SK-N-SH (cell line): Measurements from ENCODE around the gene FSHR. TPM values are rescaled to one million over a fixed set of nuclear protein-coding genes. Genes with fewer than 3 reads are reported as not detected.

ENCODE experiments used
- CTCF ChIA-PET: fragments of 300-600, 350-600 bp; formaldehyde crosslinking; extraction: SDS; loops from one replicate; lab custom pipeline; 2021; lab: Yijun Ruan, JAX
- POLR2A ChIA-PET: fragments of 350-600 bp; sonication (Branson Sonifier 250); formaldehyde crosslinking; extraction: SDS; loops from one replicate; lab custom pipeline; 2020; ENCODE audit warnings: antibody characterized with exemption, inconsistent platforms; lab: Yijun Ruan, JAX
- DNase-seq: peaks from one replicate; pipeline ENCODE4 v3.0.0; 2012
- H2AFZ ChIP-seq: fragments of 200-600 bp; sonication (generic); 2 replicates; pipeline ENCODE4 v1.8.1; 2016; ENCODE audit warnings: antibody characterized with exemption, mild to moderate bottlenecking, low read depth
- H3F3A ChIP-seq: fragments of 200-600 bp; sonication (generic); replicated peaks from 2 replicates; pipeline ENCODE3; 2016; ENCODE audit warnings: antibody characterized with exemption, mild to moderate bottlenecking; ENCODE audit not compliant: insufficient read depth
- H3K27ac ChIP-seq, 2 experiments: fragments of 200-500 bp in 1 of 2; fragments of 200-600 bp in 1 of 2; sonication (Bioruptor generic) in 1 of 2; sonication (generic), shearing (Covaris generic) in 1 of 2; 2 replicates each; pipeline versions ENCODE4 v1.5.1 to v1.6.1; 2014 to 2016; ENCODE audit warnings: low read depth in 2 of 2, inconsistent platforms in 1 of 2, low read length in 1 of 2, mild to moderate bottlenecking in 1 of 2, mixed read lengths in 1 of 2
- H3K27me3 ChIP-seq: fragments of 200-600 bp; sonication (generic), shearing (Covaris generic); 2 replicates; pipeline ENCODE4 v1.6.1; 2016; ENCODE audit warnings: mixed run types; ENCODE audit not compliant: insufficient read depth
- H3K36me3 ChIP-seq, 2 experiments: fragments of 200-500 bp in 1 of 2; fragments of 200-600 bp in 1 of 2; sonication (Bioruptor generic) in 1 of 2; sonication (generic) in 1 of 2; replicated peaks in 1 of 2; 2 replicates each; pipeline versions ENCODE3 to v1.5.1; 2014 to 2016; ENCODE audit warnings: low read length in 1 of 2, mild to moderate bottlenecking in 1 of 2; ENCODE audit not compliant: insufficient read depth in 2 of 2, control insufficient read depth in 1 of 2
- H3K4me1 ChIP-seq, 2 experiments: fragments of 200-500 bp in 1 of 2; fragments of 200-600 bp in 1 of 2; sonication (Bioruptor generic) in 1 of 2; sonication (generic), shearing (Covaris generic) in 1 of 2; 2 replicates each; pipeline versions ENCODE4 v1.5.1 to v1.6.1; 2014 to 2016; ENCODE audit warnings: low read depth in 1 of 2, low read length in 1 of 2, mixed run types in 1 of 2; ENCODE audit not compliant: insufficient read depth in 2 of 2, control insufficient read depth in 1 of 2
- H3K4me2 ChIP-seq: fragments of 200-600 bp; sonication (generic), shearing (Covaris generic); 2 replicates; pipeline ENCODE4 v1.6.1; 2017; ENCODE audit warnings: mixed run types
- H3K4me3 ChIP-seq, 2 experiments: fragments of 200-500 bp in 1 of 2; fragments of 200-600 bp in 1 of 2; sonication (Bioruptor generic) in 1 of 2; sonication (generic), shearing (Covaris generic) in 1 of 2; 2 replicates each; pipeline versions ENCODE4 v1.5.1 to v1.8.1; 2014 to 2016; ENCODE audit warnings: low read depth in 2 of 2, inconsistent platforms in 1 of 2, low read length in 1 of 2, mild to moderate bottlenecking in 1 of 2, mixed read lengths in 1 of 2, moderate library complexity in 1 of 2
- H3K79me2 ChIP-seq: fragments of 200-600 bp; sonication (generic); 2 replicates; pipeline ENCODE4 v1.8.1; 2017; ENCODE audit warnings: mild to moderate bottlenecking; ENCODE audit not compliant: insufficient read depth
- H3K9ac ChIP-seq: fragments of 200-600 bp; sonication (generic); 2 replicates; pipeline ENCODE4 v1.6.1; 2017; ENCODE audit warnings: mixed run types
- H3K9me2 ChIP-seq: fragments of 200-600 bp; sonication (generic); 2 replicates; pipeline ENCODE4 v1.6.1; 2017; ENCODE audit warnings: mixed run types
- H3K9me3 ChIP-seq: fragments of 200-600 bp; sonication (generic); 2 replicates; pipeline ENCODE4 v1.6.1; 2017; ENCODE audit warnings: mixed run types, mild to moderate bottlenecking, moderate library complexity
- H4K20me1 ChIP-seq: fragments of 200-600 bp; sonication (generic); 2 replicates; pipeline ENCODE4 v1.6.1; 2017; ENCODE audit warnings: mild to moderate bottlenecking, mixed run types; ENCODE audit not compliant: insufficient read depth
- CHD2 ChIP-seq: fragments of 150-350 bp; IDR thresholded peaks from 2 replicates; pipeline ENCODE4 v1.6.1; 2018; ENCODE audit warnings: low read length; ENCODE audit not compliant: partially characterized antibody
- ELF1 ChIP-seq: IDR thresholded peaks from 2 replicates; pipeline ENCODE4 v1.4.0; 2012
- EP300 ChIP-seq, 2 experiments: IDR thresholded peaks; 2 replicates each; pipeline versions ENCODE4 v1.4.0 to v1.6.1; 2012; ENCODE audit warnings: borderline replicate concordance in 1 of 2, low read depth in 1 of 2, low read length in 1 of 2
- EZH2phosphoT487 ChIP-seq: fragments of 200-600 bp; sonication (generic); IDR thresholded peaks from 2 replicates; pipeline ENCODE4 v1.6.1; 2017; ENCODE audit warnings: low read depth, mixed run types, mild to moderate bottlenecking, antibody characterized with exemption, moderate library complexity, borderline replicate concordance
- FOSL2 ChIP-seq: IDR thresholded peaks from 2 replicates; pipeline ENCODE4 v1.4.0; 2012; ENCODE audit warnings: low read depth, mild to moderate bottlenecking, moderate library complexity, borderline replicate concordance
- FOXM1 ChIP-seq: IDR thresholded peaks from 2 replicates; pipeline ENCODE4 v1.4.0; 2012; ENCODE audit warnings: low read depth, mild to moderate bottlenecking
- GABPA ChIP-seq: IDR thresholded peaks from 2 replicates; pipeline ENCODE4 v1.4.0; 2012; ENCODE audit warnings: low read depth, mild to moderate bottlenecking
- JUND ChIP-seq: IDR thresholded peaks from 2 replicates; pipeline ENCODE4 v1.4.0; 2012
- MEF2A ChIP-seq: IDR thresholded peaks from 2 replicates; pipeline ENCODE4 v1.4.0; 2012; ENCODE audit warnings: low read depth, borderline replicate concordance
- NFIC ChIP-seq: IDR thresholded peaks from 2 replicates; pipeline ENCODE4 v1.4.0; 2012; ENCODE audit warnings: borderline replicate concordance
- POLR2AphosphoS5 ChIP-seq: IDR thresholded peaks from 2 replicates; pipeline ENCODE4 v1.6.1; 2012; ENCODE audit warnings: low read depth, low read length
- RCOR1 ChIP-seq: fragments of 150-350 bp; IDR thresholded peaks from 2 replicates; pipeline ENCODE4 v1.6.1; 2017; ENCODE audit warnings: antibody characterized with exemption, low read length
- RFX5 ChIP-seq: IDR thresholded peaks from 2 replicates; pipeline ENCODE4 v1.6.1; 2012; ENCODE audit warnings: mild to moderate bottlenecking, improper control_type of control experiment, low read length
- RXRA ChIP-seq: IDR thresholded peaks from 2 replicates; pipeline ENCODE4 v1.4.0; 2012; ENCODE audit warnings: low read depth, mild to moderate bottlenecking, borderline replicate concordance
- SIN3A ChIP-seq: IDR thresholded peaks from 2 replicates; pipeline ENCODE4 v1.6.1; 2012; ENCODE audit warnings: low read depth, mild to moderate bottlenecking, low read length, moderate library complexity, borderline replicate concordance
- SMC3 ChIP-seq: IDR thresholded peaks from 2 replicates; pipeline ENCODE4 v1.6.1; 2012; ENCODE audit warnings: low read depth, low read length, improper control_type of control experiment
- TAF1 ChIP-seq: IDR thresholded peaks from 2 replicates; pipeline ENCODE4 v1.6.1; 2012; ENCODE audit warnings: low read depth, mild to moderate bottlenecking, low read length, moderate library complexity, borderline replicate concordance
- TCF12 ChIP-seq: IDR thresholded peaks from 2 replicates; pipeline ENCODE4 v1.4.0; 2012
- USF2 ChIP-seq: fragments of 150-350 bp; IDR thresholded peaks from 2 replicates; pipeline ENCODE4 v1.6.1; 2017; ENCODE audit warnings: antibody characterized with exemption, low read length, low read depth, borderline replicate concordance
- YY1 ChIP-seq: IDR thresholded peaks from 2 replicates; pipeline ENCODE4 v1.4.0; 2012; ENCODE audit warnings: low read depth, mild to moderate bottlenecking
- WGBS: methylation state at CpG from one replicate; pipeline ENCODE4 v1.1.6; 2017; ENCODE audit warnings: low lambda C conversion rate; 5-methylcytosine and 5-hydroxymethylcytosine counted together
- polyA plus RNA-seq, 3 experiments: library from polyadenylated mRNA; depleted of rRNA; stranded (reverse); fragments of >200 nt; gene quantifications; 2 replicates each; pipeline ENCODE4 v1.2.3, GENCODE V29; 2012
- TF ChIP-seq, protein P1 (sequence below): IDR thresholded peaks from 2 replicates; pipeline ENCODE4 v1.4.0; 2012; ENCODE audit warnings: low read depth, borderline replicate concordance

Gene FSHR
- polyA plus RNA-seq, 1 of the 3 experiments (the other 2 are of a cell fraction) = not detected

DNA sequence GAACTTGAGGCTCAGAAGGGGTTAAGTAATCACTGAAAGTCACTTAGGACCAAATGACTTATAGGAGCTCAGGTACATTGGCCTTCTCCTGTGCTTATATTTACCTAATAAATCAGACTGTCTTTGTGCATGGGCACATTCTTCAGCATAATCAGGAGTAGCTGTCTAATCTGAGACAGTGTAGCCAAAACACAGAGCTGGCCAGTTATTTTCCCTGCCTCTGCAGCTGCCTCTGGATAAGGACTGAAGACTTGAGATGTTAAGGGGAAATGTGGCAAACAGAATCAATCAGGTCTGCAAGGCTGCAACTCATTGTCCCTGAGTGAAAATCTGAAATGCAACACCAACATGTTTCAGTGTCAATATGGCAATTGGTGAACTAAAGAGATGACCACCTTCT is 1.5 kb downstream of the FSHR start (continued):
- TF ChIP-seq EP300 (IDR thresholded peaks at IDR 0.05; ENCODE audit: borderline replicate concordance in 1 of 2, low read depth in 1 of 2, low read length in 1 of 2) (no peak), TCF12 (no peak)

- H3K4me3 ChIP-seq = no peak overlapping the region
- no peak overlapping the region for H3K4me2 ChIP-seq
- POLR2A ChIA-PET = no interaction called here
- no peaks in the 10 kb centered on the region; a peak in 1 of 4 replicates for H3K4me1 ChIP-seq
- H2AFZ ChIP-seq = no peak overlapping the region
- 14% methylated on average over 3 of the region's 3 CpGs for WGBS
- no peaks in the 10 kb centered on the region for H4K20me1 ChIP-seq
- no peaks in the 10 kb centered on the region for H3K27me3 ChIP-seq
- CTCF ChIA-PET = no interaction called here
- H3K27ac ChIP-seq = no peak overlapping the region
- no peaks in the 10 kb centered on the region for H3F3A ChIP-seq
- DNase-seq = no peak
- TF ChIP-seq POLR2AphosphoS5 = no peak
- no peak for TF ChIP-seq RCOR1
- TF ChIP-seq CHD2 = no peak
- TF ChIP-seq ELF1 = no peak
- TF ChIP-seq YY1 = no peak
- TF ChIP-seq SIN3A = no peak
- TF ChIP-seq RXRA = no peak
- no peak for TF ChIP-seq TAF1
- TF ChIP-seq SMC3 = no peak
- TF ChIP-seq JUND = no peak
- TF ChIP-seq, all 33 proteins: peak for 0
- H3K9ac ChIP-seq = no peak overlapping the region
- H3K79me2 ChIP-seq = no peaks in the 10 kb centered on the region
- H3K9me3 ChIP-seq = no peaks in the 10 kb centered on the region
- H3K9me2 ChIP-seq = no peaks in the 10 kb centered on the region
- H3K36me3 ChIP-seq = no peaks in the 10 kb centered on the region
These were observed 7.9 kb downstream of the FSHR start for GRCh38 chr2:49146401-49146800.

DNA sequence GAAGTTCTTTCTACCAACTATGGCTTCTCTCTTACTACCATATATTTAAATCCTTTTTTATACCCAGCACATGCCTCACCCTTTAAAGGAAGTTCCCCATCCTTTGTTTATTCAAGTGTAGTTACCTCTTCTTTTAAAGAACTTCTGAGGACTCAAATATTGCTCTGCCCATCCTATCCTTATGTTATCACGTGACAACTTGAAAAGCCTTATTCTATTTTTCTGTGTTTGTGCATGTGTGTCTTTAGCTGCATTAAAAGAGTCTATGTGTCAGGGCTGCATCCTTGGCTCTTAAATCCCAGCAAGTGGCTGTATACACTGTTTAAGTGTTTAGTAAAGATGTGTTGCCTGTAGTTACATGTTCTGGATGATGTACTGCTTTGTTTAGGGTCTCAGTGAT is 22.5 kb downstream of the FSHR start:
- no peak for DNase-seq
- H3K79me2 ChIP-seq = no peaks in the 10 kb centered on the region
- H3K9me2 ChIP-seq = no peaks in the 10 kb centered on the region
- ChIA-PET POLR2A (no interaction called here), CTCF (no interaction called here)
- no peak overlapping the region for H3K4me2 ChIP-seq
- no peak overlapping the region for H3K9ac ChIP-seq
- H3K27me3 ChIP-seq = no peaks in the 10 kb centered on the region
- no peaks in the 10 kb centered on the region for H3F3A ChIP-seq
- H3K27ac ChIP-seq = no peak overlapping the region
- H4K20me1 ChIP-seq = no peaks in the 10 kb centered on the region
- 0 out of 2 replicates have a peak, but pooled peaks cover 8% of the 10 kb centered on the region for H3K9me3 ChIP-seq
- no peak overlapping the region for H2AFZ ChIP-seq
- no peaks in the 10 kb centered on the region for H3K36me3 ChIP-seq
- TF ChIP-seq RXRA = no peak
- TF ChIP-seq FOSL2 = no peak
- TF ChIP-seq MEF2A = no peak
- TF ChIP-seq TCF12 = no peak
- no peak for TF ChIP-seq USF2
- no peak for TF ChIP-seq TAF1
- TF ChIP-seq FOXM1 = no peak
- no peak for TF ChIP-seq YY1
- TF ChIP-seq EP300 (IDR thresholded peaks at IDR 0.05; ENCODE audit: borderline replicate concordance in 1 of 2, low read depth in 1 of 2, low read length in 1 of 2) = no peak
- TF ChIP-seq RFX5 = no peak
- TF ChIP-seq, protein P1, sequence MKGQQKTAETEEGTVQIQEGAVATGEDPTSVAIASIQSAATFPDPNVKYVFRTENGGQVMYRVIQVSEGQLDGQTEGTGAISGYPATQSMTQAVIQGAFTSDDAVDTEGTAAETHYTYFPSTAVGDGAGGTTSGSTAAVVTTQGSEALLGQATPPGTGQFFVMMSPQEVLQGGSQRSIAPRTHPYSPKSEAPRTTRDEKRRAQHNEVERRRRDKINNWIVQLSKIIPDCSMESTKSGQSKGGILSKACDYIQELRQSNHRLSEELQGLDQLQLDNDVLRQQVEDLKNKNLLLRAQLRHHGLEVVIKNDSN = no peak
- TF ChIP-seq EZH2phosphoT487 = no peak
- no peak for TF ChIP-seq GABPA
- no peak for TF ChIP-seq NFIC
- no peak overlapping the region for H3K4me3 ChIP-seq
- WGBS = 3% methylated on average over 1 of the region's 1 CpG
- no peaks in the 10 kb centered on the region; a peak in 1 of 4 replicates for H3K4me1 ChIP-seq
